HepG2 (cell line): ENCODE data around the gene CDC42EP3. TPM values are rescaled to one million over a fixed set of nuclear protein-coding genes. Genes with fewer than 3 reads are reported as not detected.

Experiments used
- ATAC-seq: fragments of 200-7000 bp; cut with Tn5 transposase; 3 replicates; pipeline ENCODE4 v1.9.1; 2020; ENCODE audit warnings: mild to moderate bottlenecking, moderate library complexity
- BruUV-seq: library from RNA; stranded (reverse); fragments of 400-500 nt; replicated peaks from 2 replicates; lab custom pipeline; 2021; lab: Mats Ljungman, UMichigan
- CTCF ChIA-PET: fragments of 300-600 bp; formaldehyde crosslinking; extraction: SDS; loops from one replicate; lab custom pipeline; 2021; ENCODE audit warnings: low total read pairs, inconsistent platforms, low intra/inter-chr PET ratio; lab: Yijun Ruan, JAX
- POLR2A ChIA-PET: fragments of 350-600 bp; sonication (Branson Sonifier 250); formaldehyde crosslinking; loops from one replicate; lab custom pipeline; 2020; ENCODE audit warnings: antibody characterized with exemption, inconsistent platforms; lab: Yijun Ruan, JAX
- DNase-seq: peaks from one replicate; pipeline ENCODE4 v3.0.0-alpha.2; 2015; ENCODE audit warnings: low spot score
- FAIRE-seq: peaks from 3 replicates; lab custom pipeline; 2011; peaks lifted over from hg19 to GRCh38; lab: Jason Lieb, UNC
- H2AFZ ChIP-seq: one replicate; pipeline ENCODE4 v1.6.1; 2011; ENCODE audit warnings: low read length, inconsistent platforms
- H3K27ac ChIP-seq: fragments of 300-600 bp; 3 replicates; pipeline ENCODE4 v1.8.0; 2011; ENCODE audit warnings: mixed run types, mild to moderate bottlenecking, mixed read lengths, low read length, inconsistent platforms; ENCODE audit not compliant: insufficient read depth; ENCODE audit errors: extremely low read length
- H3K27me3 ChIP-seq, 2 experiments: fragments of 200-600 bp in 1 of 2; 2 replicates in 1 of 2; 3 replicates in 1 of 2; pipeline versions ENCODE4 v1.6.0 to v1.8.0; 2011; ENCODE audit warnings: low read length in 2 of 2, mild to moderate bottlenecking in 2 of 2, moderate library complexity in 2 of 2, inconsistent platforms in 1 of 2; ENCODE audit not compliant: insufficient read depth in 2 of 2, control insufficient read depth in 1 of 2
- H3K36me3 ChIP-seq, 2 experiments: fragments of 200-600 bp in 1 of 2; replicated peaks in 1 of 2; 2 replicates in 1 of 2; 3 replicates in 1 of 2; pipeline versions ENCODE4 v1.5.1 to v1.8.0; 2011; ENCODE audit warnings: low read length in 2 of 2, inconsistent platforms in 1 of 2; ENCODE audit not compliant: insufficient read depth in 2 of 2, control insufficient read depth in 1 of 2
- H3K4me1 ChIP-seq: 2 replicates; pipeline ENCODE4 v1.5.1; 2012; ENCODE audit warnings: low read length, inconsistent platforms; ENCODE audit not compliant: insufficient read depth
- H3K4me2 ChIP-seq: 2 replicates; pipeline ENCODE4 v1.6.0; 2011; ENCODE audit warnings: low read depth, low read length, inconsistent platforms
- H3K4me3 ChIP-seq, 3 experiments: fragments of 200-600 bp in 1 of 3; sonication (generic), shearing (Covaris generic) in 1 of 3; replicated peaks in 1 of 3; 2 replicates each; pipeline ENCODE4 v1.5.1; 2011 to 2016; ENCODE audit warnings: low read length in 3 of 3, inconsistent platforms in 2 of 3, low read depth in 2 of 3, mild to moderate bottlenecking in 2 of 3, control low read depth in 1 of 3, mixed read lengths in 1 of 3; ENCODE audit not compliant: insufficient read depth in 1 of 3
- H3K79me2 ChIP-seq: one replicate; pipeline ENCODE4 v1.6.1; 2011; ENCODE audit warnings: low read length, inconsistent platforms; ENCODE audit not compliant: insufficient read depth
- H3K9ac ChIP-seq: 2 replicates; pipeline ENCODE4 v1.6.0; 2011; ENCODE audit warnings: mild to moderate bottlenecking, low read depth, low read length, inconsistent platforms; ENCODE audit not compliant: insufficient read depth
- H3K9me3 ChIP-seq: 2 replicates; pipeline ENCODE4 v1.5.1; 2012; ENCODE audit warnings: mild to moderate bottlenecking, low read length
- H4K20me1 ChIP-seq: 2 replicates; pipeline ENCODE4 v1.6.0; 2011; ENCODE audit warnings: inconsistent platforms, mild to moderate bottlenecking, low read length, moderate library complexity; ENCODE audit not compliant: insufficient read depth
- CSRNP1 ChIP-seq: sonication (generic); formaldehyde crosslinking; IDR thresholded peaks from 2 replicates; pipeline ENCODE4 v1.8.1; 2023; ENCODE audit warnings: mild to moderate bottlenecking, missing genetic modification reagents
- SATB2 ChIP-seq: sonication (generic); formaldehyde crosslinking; IDR thresholded peaks from 2 replicates; pipeline ENCODE4 v1.5.0; 2020; ENCODE audit warnings: missing genetic modification reagents
- TFE3 ChIP-seq: IDR thresholded peaks from 2 replicates; pipeline ENCODE4 v1.6.1; 2016
- ZBTB42 ChIP-seq: sonication (generic); formaldehyde crosslinking; IDR thresholded peaks from 2 replicates; pipeline ENCODE4 v1.5.0; 2020; ENCODE audit warnings: mild to moderate bottlenecking, missing genetic modification reagents
- ZBTB46 ChIP-seq: sonication (generic); formaldehyde crosslinking; IDR thresholded peaks from 2 replicates; pipeline ENCODE4 v1.4.0; 2020; ENCODE audit warnings: mild to moderate bottlenecking, missing genetic modification reagents, borderline replicate concordance
- ZNF138 ChIP-seq: sonication (generic); formaldehyde crosslinking; IDR thresholded peaks from 2 replicates; pipeline ENCODE4 v1.5.0; 2020; ENCODE audit warnings: mild to moderate bottlenecking, low read depth, missing genetic modification reagents
- ZNF431 ChIP-seq: sonication (generic); formaldehyde crosslinking; IDR thresholded peaks from 2 replicates; pipeline ENCODE4 v1.9.0; 2022; ENCODE audit warnings: missing genetic modification reagents, low read depth, mild to moderate bottlenecking, borderline replicate concordance
- ZNF770 ChIP-seq: sonication (generic); formaldehyde crosslinking; IDR thresholded peaks from 2 replicates; pipeline ENCODE4 v1.5.0; 2020; ENCODE audit warnings: mild to moderate bottlenecking, missing genetic modification reagents
- WGBS: methylation state at CpG from one replicate; pipeline ENCODE4 v1.1.6; 2017; ENCODE audit warnings: low lambda C conversion rate; 5-methylcytosine and 5-hydroxymethylcytosine counted together
- in situ Hi-C: cut with HindIII; loops from 2 replicates; pipeline ENCODE4 v1.10.0; 2017; ENCODE audit warnings: low pct_unique_long_range_greater_than_20kb; ENCODE audit not compliant: extremely low pct_ligation_motif_present
- intact Hi-C: fragments of 100-400 bp; cut with micrococcal nuclease; formaldehyde crosslinking; loops from one replicate; pipeline ENCODE4 v1.10.0; 2022; ENCODE audit not compliant: unreplicated experiment
- polyA plus RNA-seq, 8 experiments: library from polyadenylated mRNA; depleted of rRNA in 3 of 8; stranded (reverse) in 7 of 8; unstranded in 1 of 8; fragments of >200 nt; fragmentation: Illumina TruSeq in 4 of 8; extraction: Trizol in 4 of 8; gene quantifications; 2 replicates each; pipeline versions ENCODE4 v1.2.1 to v1.2.3, GENCODE V29; 2011 to 2016; ENCODE audit warnings: low read depth in 4 of 8, missing spikeins in 1 of 8, mixed read lengths in 1 of 8; ENCODE audit not compliant: insufficient read depth in 1 of 8
- total RNA-seq, 5 experiments: library from RNA; depleted of rRNA; stranded (reverse); fragments of >200 nt; fragmentation: Illumina TruSeq; extraction: Trizol; gene quantifications; 2 replicates each; pipeline ENCODE4 v1.2.3, GENCODE V29; 2016; ENCODE audit warnings: low read depth in 1 of 5

Gene CDC42EP3
- total and polyA plus RNA-seq, 2 of the 13 experiments (the other 11 are each of a cell fraction or from before 2014, with no cell fraction given): 0.01 TPM; not detected in 1

- intact Hi-C loops (no loop called here), in situ Hi-C loops (no loop called here)
- Histone ChIP-seq H3K36me3 (no peaks in the 10 kb centered on the region), H3K9ac (no peak overlapping the region), H3K79me2 (no peaks in the 10 kb centered on the region), H3K27me3 (peaks cover 0 to 9% of the 10 kb centered on the region in 2 experiments; a peak in 1 of 5 replicates), H2AFZ (no peak overlapping the region), H3K27ac (no peak overlapping the region), H3K4me2 (no peak overlapping the region), H4K20me1 (no peaks in the 10 kb centered on the region), H3K9me3 (no peaks in the 10 kb centered on the region), H3K4me1 (no peaks in the 10 kb centered on the region), H3K4me3 (no peak overlapping the region)
- ChIA-PET CTCF (no interaction called here), POLR2A (no interaction called here)
- no peak for FAIRE-seq
- 0% methylated on average over 4 of the region's 4 CpGs for WGBS
- no peak for TF ChIP-seq ZBTB46 (CRISPR knock-in tag)
- TF ChIP-seq ZBTB42: no peak
- no peak for TF ChIP-seq ZNF138 (CRISPR knock-in tag)
- no peak for ATAC-seq
- no peak for DNase-seq
- BruUV-seq: no TSS peak
Observed at GRCh38 chr2:37630776-37631175, 40.7 kb downstream of the CDC42EP3 start.

GRCh38 chr2:37630301-37630700 is 41.1 kb downstream of the CDC42EP3 start:
- Histone ChIP-seq H3K4me3 (no peak overlapping the region), H3K4me1 (no peaks in the 10 kb centered on the region), H3K9me3 (no peaks in the 10 kb centered on the region), H3K9ac (no peak overlapping the region), H3K79me2 (no peaks in the 10 kb centered on the region), H3K27me3 (peaks cover 0 to 7% of the 10 kb centered on the region in 2 experiments; a peak in 1 of 5 replicates), H3K36me3 (no peaks in the 10 kb centered on the region), H2AFZ (no peak overlapping the region), H3K4me2 (no peak overlapping the region), H4K20me1 (no peaks in the 10 kb centered on the region), H3K27ac (no peak overlapping the region)
- WGBS: 37% methylated on average over 1 of the region's 1 CpG
- intact Hi-C loops (no loop called here), in situ Hi-C loops (no loop called here)
- CTCF ChIA-PET: no interaction called here
- BruUV-seq: no TSS peak
- DNase-seq: no peak
- FAIRE-seq: no peak
- POLR2A ChIA-PET: no interaction called here
- no peak for ATAC-seq
- TF ChIP-seq SATB2: no peak
- TF ChIP-seq CSRNP1: no peak
- TF ChIP-seq ZNF770: no peak
- TF ChIP-seq ZNF431 (CRISPR knock-in tag): no peak
- no peak for TF ChIP-seq TFE3 (CRISPR knock-in tag)
- TF ChIP-seq ZBTB46 (CRISPR knock-in tag): no peak
